ENCODE results near the gene LYPD6B.

DNA sequence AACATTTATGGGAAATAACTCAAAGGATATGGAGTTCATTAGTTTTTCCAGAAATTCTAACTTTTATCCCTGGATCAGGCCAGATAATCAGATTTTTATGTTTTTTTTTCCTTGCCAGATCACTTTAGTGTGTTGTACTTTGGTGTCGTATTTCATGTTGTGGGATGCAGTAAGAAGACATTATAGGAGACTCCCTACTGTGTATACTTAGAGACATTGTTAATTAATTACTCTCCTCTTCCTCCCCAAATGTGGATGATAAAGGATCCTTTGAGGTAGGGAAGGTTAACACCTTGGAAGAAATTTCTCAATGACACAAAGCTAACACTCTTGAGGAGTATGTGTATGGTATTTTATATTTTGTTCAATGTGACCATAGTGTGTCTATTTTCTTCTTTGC, 120.5 kb downstream of the LYPD6B start:
- TF ChIP-seq, protein P1, sequence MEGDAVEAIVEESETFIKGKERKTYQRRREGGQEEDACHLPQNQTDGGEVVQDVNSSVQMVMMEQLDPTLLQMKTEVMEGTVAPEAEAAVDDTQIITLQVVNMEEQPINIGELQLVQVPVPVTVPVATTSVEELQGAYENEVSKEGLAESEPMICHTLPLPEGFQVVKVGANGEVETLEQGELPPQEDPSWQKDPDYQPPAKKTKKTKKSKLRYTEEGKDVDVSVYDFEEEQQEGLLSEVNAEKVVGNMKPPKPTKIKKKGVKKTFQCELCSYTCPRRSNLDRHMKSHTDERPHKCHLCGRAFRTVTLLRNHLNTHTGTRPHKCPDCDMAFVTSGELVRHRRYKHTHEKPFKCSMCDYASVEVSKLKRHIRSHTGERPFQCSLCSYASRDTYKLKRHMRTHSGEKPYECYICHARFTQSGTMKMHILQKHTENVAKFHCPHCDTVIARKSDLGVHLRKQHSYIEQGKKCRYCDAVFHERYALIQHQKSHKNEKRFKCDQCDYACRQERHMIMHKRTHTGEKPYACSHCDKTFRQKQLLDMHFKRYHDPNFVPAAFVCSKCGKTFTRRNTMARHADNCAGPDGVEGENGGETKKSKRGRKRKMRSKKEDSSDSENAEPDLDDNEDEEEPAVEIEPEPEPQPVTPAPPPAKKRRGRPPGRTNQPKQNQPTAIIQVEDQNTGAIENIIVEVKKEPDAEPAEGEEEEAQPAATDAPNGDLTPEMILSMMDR (IDR thresholded peaks at IDR 0.05 in 8 of 11, conservative IDR thresholded peaks at IDR 0.05 in 3 of 11) = no peak
- TF ChIP-seq POLR2A (IDR thresholded peaks at IDR 0.05) (no peak), POLR2AphosphoS5 (IDR thresholded peaks at IDR 0.05) (no peak)

All from spleen (tissue), 7 donors.